CD14-positive monocyte (primary cell): ENCODE results near the gene IL36A. TPM values are rescaled to one million over a fixed set of nuclear protein-coding genes. Genes with fewer than 3 reads are reported as not detected.

Experiments used
- DNase-seq, 3 donors: peaks; one replicate each; pipeline ENCODE4 v3.0.0-alpha.2; 2011 to 2022
- H2AFZ ChIP-seq: 2 replicates; pipeline ENCODE4 v1.6.0; 2012; ENCODE audit warnings: mild to moderate bottlenecking, low read depth, low read length, inconsistent platforms; ENCODE audit not compliant: insufficient read depth, poor library complexity, severe bottlenecking
- H3K27ac ChIP-seq, 2 donors: 1 replicate in 1 of 2; 2 replicates in 1 of 2; pipeline ENCODE4 v1.5.1; 2012 to 2013; ENCODE audit warnings: low read length in 2 of 2, control low read depth in 1 of 2, inconsistent platforms in 1 of 2, low read depth in 1 of 2, mild to moderate bottlenecking in 1 of 2
- H3K27me3 ChIP-seq, 2 donors: one replicate each; pipeline versions ENCODE4 v1.6.0 to v1.6.1; 2011 to 2013; ENCODE audit warnings: low read length in 2 of 2; ENCODE audit not compliant: control insufficient read depth in 2 of 2, insufficient read depth in 2 of 2
- H3K36me3 ChIP-seq, 2 donors: replicated peaks in 1 of 2; 1 replicate in 1 of 2; 2 replicates in 1 of 2; pipeline versions ENCODE4 v1.5.1 to v1.6.1; 2012 to 2013; ENCODE audit warnings: low read length in 2 of 2, control low read depth in 1 of 2, inconsistent platforms in 1 of 2, mild to moderate bottlenecking in 1 of 2; ENCODE audit not compliant: insufficient read depth in 2 of 2, control insufficient read depth in 1 of 2
- H3K4me1 ChIP-seq, 2 donors: 1 replicate in 1 of 2; 2 replicates in 1 of 2; pipeline versions ENCODE4 v1.5.1 to v1.6.1; 2012 to 2013; ENCODE audit warnings: low read length in 2 of 2, control low read depth in 1 of 2, inconsistent platforms in 1 of 2, mild to moderate bottlenecking in 1 of 2, moderate library complexity in 1 of 2; ENCODE audit not compliant: insufficient read depth in 2 of 2, control insufficient read depth in 1 of 2
- H3K4me2 ChIP-seq: replicated peaks from 2 replicates; pipeline ENCODE3; 2012; ENCODE audit warnings: low read length, moderate library complexity, mild to moderate bottlenecking; ENCODE audit not compliant: poor library complexity, severe bottlenecking; ENCODE audit errors: extremely low read depth
- H3K4me3 ChIP-seq, 3 experiments: fragments of 200-600 bp in 1 of 3; sonication (generic) in 1 of 3; replicated peaks in 1 of 3; 1 replicate in 2 of 3; 2 replicates in 1 of 3; pipeline ENCODE4 v1.5.1; 2011 to 2013; ENCODE audit warnings: low read length in 3 of 3, mild to moderate bottlenecking in 3 of 3, control low read depth in 2 of 3, low read depth in 2 of 3, inconsistent platforms in 1 of 3, moderate library complexity in 1 of 3
- H3K79me2 ChIP-seq: 2 replicates; pipeline ENCODE4 v1.6.0; 2012; ENCODE audit warnings: mild to moderate bottlenecking, control low read depth, inconsistent platforms, low read length, moderate library complexity; ENCODE audit not compliant: insufficient read depth
- H3K9ac ChIP-seq: 2 replicates; pipeline ENCODE4 v1.6.0; 2017; ENCODE audit warnings: low read length, mild to moderate bottlenecking; ENCODE audit not compliant: insufficient read depth, poor library complexity, severe bottlenecking
- H3K9me3 ChIP-seq, 2 donors: replicated peaks in 1 of 2; 1 replicate in 1 of 2; 2 replicates in 1 of 2; pipeline versions ENCODE4 v1.5.1 to v1.6.1; 2012 to 2013; ENCODE audit warnings: low read length in 2 of 2, control low read depth in 1 of 2; ENCODE audit not compliant: control insufficient read depth in 1 of 2, insufficient read depth in 1 of 2
- H4K20me1 ChIP-seq: 2 replicates; pipeline ENCODE4 v1.6.0; 2012; ENCODE audit warnings: mild to moderate bottlenecking, low read length, control low read depth, moderate library complexity; ENCODE audit not compliant: insufficient read depth
- H3K27ac Mint-ChIP-seq, 7 donors: one replicate each; pipeline ENCODE4 v1.8.0; 2020; ENCODE audit warnings: mild to moderate bottlenecking in 7 of 7, mixed read lengths in 7 of 7, moderate library complexity in 6 of 7, inconsistent platforms in 2 of 7
- H3K27me3 Mint-ChIP-seq, 3 donors: one replicate each; pipeline ENCODE4 v1.8.0; 2021 to 2022; ENCODE audit warnings: low read depth in 3 of 3, mild to moderate bottlenecking in 3 of 3, mixed read lengths in 3 of 3, moderate library complexity in 3 of 3, inconsistent platforms in 1 of 3
- H3K36me3 Mint-ChIP-seq, 2 donors: one replicate each; pipeline ENCODE4 v1.8.0; 2020; ENCODE audit warnings: mixed read lengths in 2 of 2, inconsistent platforms in 1 of 2, mild to moderate bottlenecking in 1 of 2
- H3K4me1 Mint-ChIP-seq: one replicate; pipeline ENCODE4 v1.8.0; 2020; ENCODE audit warnings: mild to moderate bottlenecking, mixed read lengths
- H3K4me3 Mint-ChIP-seq, 2 donors: one replicate each; pipeline ENCODE4 v1.8.0; 2020; ENCODE audit warnings: mild to moderate bottlenecking in 2 of 2, mixed read lengths in 2 of 2, moderate library complexity in 1 of 2
- H3K9me3 Mint-ChIP-seq, 7 donors: one replicate each; pipeline ENCODE4 v1.8.0; 2020 to 2022; ENCODE audit warnings: mixed read lengths in 7 of 7, mild to moderate bottlenecking in 6 of 7, moderate library complexity in 6 of 7, inconsistent platforms in 2 of 7
- CTCF ChIP-seq: fragments of 200-600 bp; IDR thresholded peaks from one replicate; pipeline ENCODE4 v1.8.0; 2022; ENCODE audit warnings: antibody characterized with exemption, mild to moderate bottlenecking
- WGBS: methylation state at CpG from one replicate; pipeline ENCODE4 v1.1.5; 2013; ENCODE audit warnings: missing lambda C conversion rate; ENCODE audit not compliant: insufficient coverage; 5-methylcytosine and 5-hydroxymethylcytosine counted together
- intact Hi-C, 2 donors: fragments of 100-400 bp; cut with micrococcal nuclease; formaldehyde crosslinking; loops; one replicate each; pipeline versions ENCODE4 v1.15.0 to v1.15.1; 2023
- polyA plus RNA-seq, 3 donors: library from polyadenylated mRNA; depleted of rRNA in 1 of 3; unstranded in 2 of 3; stranded (reverse) in 1 of 3; fragments of 300-500 nt in 2 of 3; fragments of >200 nt in 1 of 3; fragmentation: Illumina TruSeq in 2 of 3; gene quantifications; 1 replicate in 2 of 3; 2 replicates in 1 of 3; pipeline ENCODE4 v1.2.3, GENCODE V29; 2012 to 2021

IL36A gene
- polyA plus RNA-seq, 3 donors: not detected

GRCh38 chr2:113014067-113014466, 8.8 kb downstream of the IL36A start:
- Histone ChIP-seq H2AFZ (no peak overlapping the region), H3K4me2 (no peak overlapping the region), H3K79me2 (no peaks in the 10 kb centered on the region), H3K27me3 (no peaks in the 10 kb centered on the region), H3K9me3 (peaks cover 0 to 2% of the 10 kb centered on the region in 2 donors), H3K9ac (no peak overlapping the region), H3K4me1 (no peaks in the 10 kb centered on the region), H4K20me1 (no peaks in the 10 kb centered on the region), H3K36me3 (no peaks in the 10 kb centered on the region), H3K4me3 (no peak overlapping the region), H3K27ac (no peak overlapping the region)
- no peaks in the 10 kb centered on the region for H3K36me3 Mint-ChIP-seq
- TF ChIP-seq CTCF: no peak
- DNase-seq: no peak
- H3K9me3 Mint-ChIP-seq: peaks cover 1 to 10% (median 6%) of the 10 kb centered on the region in 7 donors
- H3K27ac Mint-ChIP-seq: no peak overlapping the region
- H3K4me3 Mint-ChIP-seq: no peak overlapping the region
- H3K4me1 Mint-ChIP-seq: no peaks in the 10 kb centered on the region
- H3K27me3 Mint-ChIP-seq: peaks cover 4 to 9% (median 7%) of the 10 kb centered on the region in 3 donors
- intact Hi-C loops: no loop called here
- WGBS: no CpG with 5 or more reads among the region's 2 CpGs

GRCh38 chr2:113015042-113015441, 9.8 kb downstream of the IL36A start:
- Histone ChIP-seq H2AFZ (no peak overlapping the region), H3K9ac (no peak overlapping the region), H3K27me3 (no peaks in the 10 kb centered on the region), H4K20me1 (no peaks in the 10 kb centered on the region), H3K4me3 (no peak overlapping the region), H3K9me3 (peaks cover 0 to 2% of the 10 kb centered on the region in 2 donors), H3K4me1 (no peaks in the 10 kb centered on the region), H3K4me2 (no peak overlapping the region), H3K27ac (no peak overlapping the region), H3K36me3 (no peaks in the 10 kb centered on the region), H3K79me2 (no peaks in the 10 kb centered on the region)
- peaks cover 2 to 13% (median 6%) of the 10 kb centered on the region in 7 donors for H3K9me3 Mint-ChIP-seq
- H3K27ac Mint-ChIP-seq: no peak overlapping the region
- H3K36me3 Mint-ChIP-seq: no peaks in the 10 kb centered on the region
- DNase-seq: no peak
- H3K4me1 Mint-ChIP-seq: no peaks in the 10 kb centered on the region
- no peak for TF ChIP-seq CTCF
- no CpG with 5 or more reads among the region's 1 CpG for WGBS
- H3K4me3 Mint-ChIP-seq: no peak overlapping the region
- H3K27me3 Mint-ChIP-seq: peaks cover 4 to 9% (median 7%) of the 10 kb centered on the region in 3 donors
- intact Hi-C loops: no loop called here
